Dedifferentiated amniotic fluid mesenchymal stem cell (primary cell): ENCODE data around the gene TSKS.

Experiments
- DNase-seq: peaks from one replicate; pipeline ENCODE4 v3.0.0-alpha.2; 2016; ENCODE audit errors: extremely low spot score

TSKS gene

GRCh38 chr19:49716154-49716553, 47.0 kb downstream of the TSKS start:
- DNase-seq: no peak

GRCh38 chr19:49713236-49713845, 49.8 kb downstream of the TSKS start:
- DNase-seq: no peak

GRCh38 chr19:49712397-49712859, 50.7 kb downstream of the TSKS start:
- no peak for DNase-seq

- no peak for DNase-seq
These were observed 52.6 kb downstream of the TSKS start for GRCh38 chr19:49710372-49710951.

GRCh38 chr19:49705919-49706318, 57.2 kb downstream of the TSKS start:
- no peak for DNase-seq

- DNase-seq: no peak
These were observed 58.0 kb downstream of the TSKS start for GRCh38 chr19:49704888-49705642.

- DNase-seq: no peak
These were observed 61.8 kb downstream of the TSKS start for GRCh38 chr19:49701271-49701786.

- DNase-seq: no peak
These were observed 62.5 kb downstream of the TSKS start for GRCh38 chr19:49700563-49700962.

- no peak for DNase-seq
These were observed 63.7 kb downstream of the TSKS start for GRCh38 chr19:49699364-49699763.

- no peak for DNase-seq
These were observed 66.2 kb downstream of the TSKS start for GRCh38 chr19:49696865-49697264.

GRCh38 chr19:49696115-49696514, 67.0 kb downstream of the TSKS start:
- no peak for DNase-seq

GRCh38 chr19:49692147-49692506, 71.0 kb downstream of the TSKS start:
- no peak for DNase-seq

- DNase-seq: peak; percentile 58
These were observed 71.6 kb downstream of the TSKS start for GRCh38 chr19:49691243-49692146.

- DNase-seq: peak; percentile 57
These were observed 72.4 kb downstream of the TSKS start, which contains the start of gene CPT1C for GRCh38 chr19:49690656-49691242. Gene CPT1C (plus strand): TSS chr19:49691116. CDS start chr19:49692253, 1,137 bp downstream.

- DNase-seq: no peak
These were observed 72.9 kb downstream of the TSKS start for GRCh38 chr19:49690079-49690655.
